ENCODE data around the gene TENM4.
A peak's percentile ranks its signal among the peaks of the same experiment; 100 is the strongest.

TENM4 gene

DNA sequence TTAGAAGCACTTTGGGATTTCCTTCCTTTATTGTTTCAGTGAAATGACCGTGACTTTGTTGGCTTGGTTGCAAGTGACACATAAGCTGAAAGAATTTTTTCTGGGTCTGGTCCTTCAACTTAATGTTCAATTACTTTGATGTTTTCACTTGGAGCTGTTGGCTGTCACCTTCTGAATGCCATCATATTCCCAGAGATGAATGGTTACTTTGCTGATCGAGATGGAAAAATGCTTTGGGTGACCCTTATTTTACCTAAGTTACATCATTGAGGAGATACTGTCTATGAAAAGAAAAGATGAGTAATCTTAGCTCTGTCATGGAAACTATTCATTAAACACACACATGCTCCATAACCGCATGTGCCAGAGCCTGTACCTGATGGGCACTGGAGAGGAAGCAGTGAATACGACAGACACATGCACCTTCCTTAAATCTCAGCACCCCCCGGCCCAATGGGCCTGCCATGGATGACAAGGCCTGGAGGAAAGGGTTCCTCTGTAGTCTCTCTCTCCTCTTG, 76.9 kb downstream of the TENM4 start:
- Histone ChIP-seq H3K27ac (no peak overlapping the region), H3K4me3 (no peak overlapping the region)

DNA sequence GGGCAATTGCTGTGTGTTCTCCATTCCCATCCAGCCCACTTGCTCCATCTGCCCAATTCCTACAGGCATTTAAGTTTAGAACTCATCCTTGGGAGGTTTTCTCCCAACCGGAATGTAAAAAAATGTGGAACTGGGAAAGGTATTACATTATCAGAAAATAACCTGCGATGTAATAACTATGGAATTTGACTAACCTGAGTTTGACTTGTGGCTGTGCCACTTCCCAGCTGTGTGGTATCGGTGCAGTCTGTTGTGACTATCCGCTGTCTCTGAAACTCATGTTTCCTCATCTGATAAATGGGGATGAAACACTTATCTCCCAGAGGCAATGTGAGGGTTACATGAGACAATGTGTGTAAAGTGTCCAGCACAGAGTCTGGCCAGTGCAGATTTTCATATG, 77.6 kb downstream of the TENM4 start:
- Histone ChIP-seq H3K4me3 (no peak overlapping the region), H3K27ac (no peak overlapping the region)

DNA sequence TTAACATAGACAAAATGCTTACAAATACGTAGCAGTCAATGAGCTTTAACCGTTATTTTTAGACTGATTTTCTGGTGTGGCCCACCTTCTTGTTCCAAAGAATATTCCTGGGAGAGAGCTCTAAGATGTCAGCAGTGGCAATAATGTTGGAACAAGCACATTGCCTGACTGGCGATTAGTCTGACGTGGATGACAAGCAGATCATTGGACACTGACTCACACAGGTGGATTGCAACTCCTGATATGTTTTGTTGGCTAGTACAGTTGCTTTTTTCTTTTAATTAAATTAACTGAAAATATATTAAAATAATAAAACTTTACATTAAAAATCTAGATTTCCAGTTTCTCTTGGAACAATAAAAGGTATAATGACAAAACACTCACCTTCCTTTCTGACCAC, 78.0 kb downstream of the TENM4 start:
- Histone ChIP-seq H3K27ac (no peak overlapping the region), H3K4me3 (no peak overlapping the region)

- Histone ChIP-seq H3K27ac (no peak overlapping the region), H3K4me3 (no peak overlapping the region)
These were observed 78.5 kb downstream of the TENM4 start for GRCh38 chr11:79362206-79362757.

DNA sequence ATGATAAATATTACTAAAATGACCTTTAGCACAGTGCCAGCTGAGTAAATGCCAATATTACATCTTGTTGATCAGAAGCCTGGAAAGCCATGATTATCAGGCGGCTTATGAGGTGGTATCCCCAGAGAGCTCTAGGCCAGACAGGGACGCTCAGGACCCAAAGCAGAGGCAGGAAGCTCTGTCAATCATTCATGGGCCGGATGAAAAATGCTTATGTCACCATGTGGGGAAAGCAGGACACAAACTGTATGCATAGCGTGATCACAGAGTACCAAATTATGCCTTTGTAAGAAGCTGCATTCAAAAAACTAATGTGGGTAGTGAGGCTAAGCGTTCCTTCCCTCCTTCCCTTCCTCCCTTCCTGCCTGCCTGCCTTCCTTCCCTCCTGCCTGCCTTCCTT, 82.6 kb downstream of the TENM4 start:
- H3K27ac ChIP-seq, result no peak overlapping the region
- no peak overlapping the region for H3K4me3 ChIP-seq

GRCh38 chr11:79353706-79354105, 87.1 kb downstream of the TENM4 start:
- Histone ChIP-seq H3K27ac (no peak overlapping the region), H3K4me3 (no peak overlapping the region)

- Histone ChIP-seq H3K27ac (no peak overlapping the region), H3K4me3 (no peak overlapping the region)
These were observed 88.5 kb downstream of the TENM4 start for GRCh38 chr11:79352349-79352703.

GRCh38 chr11:79348976-79349682, 91.7 kb downstream of the TENM4 start:
- no peak overlapping the region for H3K27ac ChIP-seq
- no peak overlapping the region for H3K4me3 ChIP-seq

- Histone ChIP-seq H3K27ac (no peak overlapping the region), H3K4me3 (no peak overlapping the region)
These were observed 94.8 kb downstream of the TENM4 start for GRCh38 chr11:79346021-79346420.

DNA sequence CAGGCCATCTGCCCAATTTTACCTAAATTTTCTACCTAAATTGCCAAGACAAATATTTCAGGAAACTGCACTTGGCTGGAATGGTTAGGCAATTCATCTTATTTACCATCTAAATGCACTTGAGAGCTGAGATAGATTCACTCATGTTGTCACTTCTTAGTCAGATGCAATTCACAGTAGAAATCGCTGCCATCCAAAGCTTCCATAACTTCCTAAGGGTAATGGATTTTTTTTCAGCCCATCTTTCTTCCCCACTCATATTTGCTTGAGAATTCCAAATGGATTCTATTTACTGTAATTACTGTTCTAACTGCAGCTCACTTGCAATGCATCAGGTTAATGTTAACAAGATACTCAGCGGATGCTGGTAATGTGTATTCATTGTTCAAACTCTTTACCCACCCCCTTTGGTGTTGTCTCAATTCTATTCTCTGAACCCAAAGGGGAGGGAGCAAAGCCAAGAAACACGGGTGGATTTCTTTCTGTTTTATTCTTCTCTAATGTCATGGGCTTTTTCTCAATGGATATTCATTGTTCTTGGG, 96.0 kb downstream of the TENM4 start:
- no peak overlapping the region for H3K4me3 ChIP-seq
- no peak overlapping the region for H3K27ac ChIP-seq

GRCh38 chr11:79342686-79343085, 98.1 kb downstream of the TENM4 start:
- Histone ChIP-seq H3K4me3 (no peak overlapping the region), H3K27ac (no peak overlapping the region)

DNA sequence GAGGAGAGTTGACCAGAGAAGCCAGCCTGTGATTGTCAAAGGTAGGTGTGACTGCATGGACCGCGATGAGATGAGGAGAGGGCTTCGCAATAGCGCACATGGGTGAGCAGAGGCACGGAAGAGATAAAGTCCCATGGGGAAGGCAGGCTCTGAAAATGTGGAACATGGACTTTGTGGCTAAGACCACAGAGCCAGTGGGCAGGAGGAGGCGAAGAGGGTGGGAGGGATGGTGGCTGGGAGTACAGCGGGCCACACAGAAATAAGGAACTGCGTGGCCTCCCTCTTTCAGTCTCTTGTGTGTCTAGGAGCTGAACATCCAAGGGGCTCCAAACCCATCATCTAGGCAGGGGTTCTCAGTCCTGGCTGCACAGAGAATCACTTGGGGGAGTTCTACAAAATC, 98.6 kb downstream of the TENM4 start:
- H3K4me3 ChIP-seq, result no peak overlapping the region
- H3K27ac ChIP-seq, result no peak overlapping the region

- H3K4me3 ChIP-seq, result no peak overlapping the region
- H3K27ac ChIP-seq, result no peak overlapping the region
These were observed 100.3 kb downstream of the TENM4 start for GRCh38 chr11:79340535-79340934.

- H3K4me3 ChIP-seq, result no peak overlapping the region
- no peak overlapping the region for H3K27ac ChIP-seq
These were observed 103.9 kb downstream of the TENM4 start for GRCh38 chr11:79336797-79337517.

DNA sequence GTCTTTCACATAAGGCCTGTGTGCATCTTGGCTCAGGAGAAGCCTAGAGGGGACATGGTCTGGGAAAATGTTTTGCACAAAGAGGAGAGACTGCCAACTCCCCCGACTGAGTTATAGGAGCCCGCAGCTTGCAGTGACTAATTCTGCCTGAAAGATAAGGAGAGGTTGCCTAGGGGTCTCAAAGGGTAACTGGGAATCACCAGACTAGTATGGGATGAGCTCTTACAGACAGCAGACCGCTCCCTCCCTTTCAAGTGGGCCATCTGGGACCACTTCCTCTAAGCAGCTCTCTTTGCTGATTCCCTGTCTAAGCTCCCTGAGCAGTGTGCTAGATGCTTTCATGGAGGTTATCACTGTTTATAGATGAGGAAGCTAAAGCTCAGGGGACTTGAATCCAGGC, 105.1 kb downstream of the TENM4 start:
- H3K27ac ChIP-seq, result no peak overlapping the region
- no peak overlapping the region for H3K4me3 ChIP-seq

- Histone ChIP-seq H3K27ac (no peak overlapping the region), H3K4me3 (no peak overlapping the region)
These were observed 107.5 kb downstream of the TENM4 start for GRCh38 chr11:79333355-79333754.

DNA sequence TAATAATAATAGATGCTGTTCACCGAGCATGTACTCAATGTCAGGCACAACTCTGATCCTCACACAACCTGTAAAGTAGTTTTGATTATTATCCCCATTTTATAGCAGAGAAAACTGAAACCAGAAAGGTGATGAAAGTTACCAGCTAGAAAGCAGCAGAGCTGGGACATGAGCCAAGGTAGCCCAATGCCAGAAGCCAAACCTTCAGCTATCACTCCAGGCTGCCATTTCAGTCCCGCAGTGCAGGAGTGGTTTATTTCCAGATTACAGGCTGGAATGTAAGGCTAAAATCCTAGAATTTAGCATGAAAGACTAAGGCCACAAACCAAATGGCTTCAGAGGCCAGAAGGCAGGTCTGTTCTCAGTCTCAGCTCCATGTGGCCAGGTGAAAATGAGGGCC, 108.8 kb downstream of the TENM4 start:
- Histone ChIP-seq H3K27ac (no peak overlapping the region), H3K4me3 (no peak overlapping the region)

DNA sequence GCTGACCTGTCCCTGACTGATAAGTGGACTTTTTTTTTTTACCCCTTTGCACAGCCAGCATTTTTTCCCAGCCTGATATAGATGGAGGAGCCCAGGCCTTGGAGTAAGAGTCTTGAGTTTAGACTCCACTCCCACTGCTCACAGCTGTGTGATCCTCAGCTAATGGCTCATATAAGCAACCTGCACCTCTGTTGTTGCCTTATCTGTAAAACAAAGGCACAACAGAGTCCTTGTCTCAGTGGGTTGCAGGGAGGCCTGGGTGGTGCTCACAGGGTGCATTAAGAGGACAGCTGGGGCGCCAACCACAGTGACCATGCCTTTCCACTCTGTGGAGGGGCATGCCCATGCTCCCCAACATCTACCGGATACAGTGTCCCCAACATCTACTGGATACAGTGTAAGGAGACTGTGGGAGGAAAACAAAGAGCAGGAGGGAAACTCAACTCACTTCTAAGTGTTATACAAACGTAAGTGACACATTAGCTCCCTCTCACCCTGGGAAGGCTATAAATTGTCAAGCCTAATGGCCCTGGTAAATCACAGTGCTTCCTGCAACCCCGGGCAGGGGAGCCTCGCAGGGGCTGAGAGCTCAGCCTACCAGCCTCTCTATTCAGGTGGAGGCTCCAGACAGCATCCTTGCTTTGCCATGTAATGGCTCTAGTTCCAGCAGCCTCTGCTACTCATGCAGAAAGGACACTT, 109.5 kb downstream of the TENM4 start:
- Histone ChIP-seq H3K27ac (no peak overlapping the region), H3K4me3 (no peak overlapping the region)

DNA sequence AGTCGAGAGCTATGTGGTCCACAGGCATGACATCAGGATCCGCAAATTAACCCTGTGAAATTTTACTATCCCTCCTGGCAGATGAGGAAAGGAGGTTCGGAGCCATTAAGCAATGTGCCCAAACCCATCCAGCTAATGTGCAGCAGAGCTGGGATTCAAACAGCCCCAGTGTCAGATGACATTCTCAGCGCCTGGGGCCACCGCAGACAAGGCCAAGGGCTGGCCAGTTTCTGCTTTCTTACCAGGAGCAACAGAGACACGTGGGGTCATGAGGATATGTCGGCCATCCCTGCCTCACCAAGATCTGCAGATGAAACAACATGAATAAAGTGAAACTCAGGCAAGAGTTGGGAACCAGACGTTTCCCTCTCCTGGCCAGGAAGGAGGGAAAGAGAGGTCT, 110.2 kb downstream of the TENM4 start:
- Histone ChIP-seq H3K27ac (peak overlapping the region in 1 of 21 experiments; percentile 26), H3K4me3 (no peak overlapping the region)

GRCh38 chr11:79329561-79329960, 111.3 kb downstream of the TENM4 start:
- H3K4me3 ChIP-seq, result no peak overlapping the region
- peak overlapping the region in 4 of 21 experiments; percentile 16 to 48 (median 38) for H3K27ac ChIP-seq

Measured in skin epidermis (tissue), 12 donors.